ENCODE results near the gene HS3ST5. TPM values are rescaled to one million over a fixed set of nuclear protein-coding genes. Genes with fewer than 3 reads are reported as not detected.

HS3ST5 gene
- total RNA-seq, 4 donors from 2014 or later = not detected

DNA sequence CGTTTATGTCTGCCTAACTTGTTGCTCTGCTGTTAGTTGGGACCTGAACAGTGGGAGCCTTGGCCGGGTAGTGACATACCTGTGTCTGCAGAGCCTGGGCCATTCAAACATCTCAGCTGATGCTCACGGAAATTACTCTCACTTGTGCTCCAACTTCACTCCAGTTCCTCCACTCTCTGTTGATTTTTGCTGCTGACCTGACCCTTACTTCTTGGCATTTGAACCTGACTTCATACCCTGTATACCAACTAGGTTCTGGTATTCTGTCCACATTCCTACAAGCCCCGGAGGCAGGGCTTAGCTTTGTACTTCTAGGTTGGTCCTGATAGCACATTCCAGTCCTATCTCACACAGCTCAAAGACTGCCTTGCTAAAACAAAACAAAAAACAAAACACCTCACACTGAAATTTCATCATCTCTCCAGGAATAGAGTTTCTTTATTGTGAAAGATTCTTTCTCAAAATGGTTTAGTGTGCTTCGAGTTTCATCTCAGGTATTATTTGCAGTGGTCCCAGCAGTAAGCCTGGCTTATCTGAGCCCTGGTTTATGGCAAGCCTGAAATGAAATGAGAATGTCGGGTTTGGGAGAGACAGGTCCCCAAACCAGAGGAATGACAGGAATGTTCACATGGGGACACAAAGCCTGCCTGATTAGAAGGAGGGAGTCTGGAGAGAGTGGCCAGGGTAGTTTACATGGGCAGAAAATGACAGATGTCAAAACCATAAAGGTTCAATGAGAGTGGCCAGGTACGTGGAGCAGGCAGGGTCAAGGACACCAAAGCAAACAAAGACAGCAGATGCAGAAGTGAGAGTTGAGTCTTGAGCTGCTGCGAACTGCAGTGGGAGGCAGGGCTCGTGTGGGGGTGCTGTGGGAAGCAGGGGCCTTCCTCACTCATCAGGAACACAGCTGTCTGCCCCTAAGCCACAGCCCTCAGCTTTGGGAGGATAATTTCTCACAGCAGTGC is 197.7 kb downstream of the HS3ST5 start:
- TF ChIP-seq CTCF (IDR thresholded peaks at IDR 0.05) (no peak), POLR2A (IDR thresholded peaks at IDR 0.05) (no peak)
- no peaks in the 10 kb centered on the region for H3K27me3 ChIP-seq
- no peaks in the 10 kb centered on the region for H3K4me1 ChIP-seq
- H3K27ac ChIP-seq = no peak overlapping the region
- H3K9me3 ChIP-seq = no peaks in the 10 kb centered on the region
- no peak overlapping the region for H3K4me3 ChIP-seq (replicated peaks in 1 of 3)
- DNase-seq = no peak
- intact Hi-C loops (cut with DNase I) = no loop called here
- no peaks in the 10 kb centered on the region for H3K36me3 ChIP-seq
- WGBS, 2 donors = 34 to 38% methylated on average over 9 of the region's 9 CpGs

DNA sequence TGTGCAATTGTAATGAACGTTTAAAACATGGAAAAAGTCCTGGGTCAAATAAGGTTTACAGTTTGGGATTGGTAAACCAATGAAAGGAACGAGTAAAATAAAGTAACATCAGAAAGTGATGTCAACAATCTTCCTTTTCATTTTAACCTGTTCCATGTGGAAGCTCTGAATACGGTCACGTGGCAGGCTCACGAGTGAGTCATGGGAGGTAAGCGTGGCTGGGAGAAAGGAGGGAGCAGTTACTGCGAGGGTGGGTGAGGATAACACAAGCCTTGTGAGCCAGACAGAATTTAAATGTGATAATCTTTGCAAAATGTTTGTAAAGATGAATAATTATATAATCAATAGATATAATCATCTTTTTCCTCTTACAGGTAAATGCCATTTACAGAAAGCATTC is 200.6 kb downstream of the HS3ST5 start:
- no peak overlapping the region for H3K4me3 ChIP-seq (replicated peaks in 1 of 3)
- intact Hi-C loops (cut with DNase I) = no loop called here
- H3K27me3 ChIP-seq = no peaks in the 10 kb centered on the region
- H3K27ac ChIP-seq = no peak overlapping the region
- WGBS, 2 donors = 89 to 94% methylated on average over 7 of the region's 7 CpGs
- no peak for TF ChIP-seq POLR2A (IDR thresholded peaks at IDR 0.05)
- no peak for TF ChIP-seq CTCF (IDR thresholded peaks at IDR 0.05)
- no peaks in the 10 kb centered on the region for H3K9me3 ChIP-seq
- no peaks in the 10 kb centered on the region for H3K4me1 ChIP-seq
- DNase-seq = no peak
- H3K36me3 ChIP-seq = no peaks in the 10 kb centered on the region

GRCh38 chr6:114140416-114140815 is 202.4 kb downstream of the HS3ST5 start:
- H3K4me1 ChIP-seq = no peaks in the 10 kb centered on the region
- no peak for DNase-seq
- H3K36me3 ChIP-seq = no peaks in the 10 kb centered on the region
- TF ChIP-seq CTCF (IDR thresholded peaks at IDR 0.05) = no peak
- no peak for TF ChIP-seq POLR2A (IDR thresholded peaks at IDR 0.05)
- no peak overlapping the region for H3K27ac ChIP-seq
- WGBS, 2 donors = 28 to 32% methylated on average over 5 of the region's 5 CpGs
- no peaks in the 10 kb centered on the region for H3K27me3 ChIP-seq
- no peaks in the 10 kb centered on the region for H3K9me3 ChIP-seq
- intact Hi-C loops (cut with DNase I) = no loop called here
- H3K4me3 ChIP-seq (replicated peaks in 1 of 3) = no peak overlapping the region

DNA sequence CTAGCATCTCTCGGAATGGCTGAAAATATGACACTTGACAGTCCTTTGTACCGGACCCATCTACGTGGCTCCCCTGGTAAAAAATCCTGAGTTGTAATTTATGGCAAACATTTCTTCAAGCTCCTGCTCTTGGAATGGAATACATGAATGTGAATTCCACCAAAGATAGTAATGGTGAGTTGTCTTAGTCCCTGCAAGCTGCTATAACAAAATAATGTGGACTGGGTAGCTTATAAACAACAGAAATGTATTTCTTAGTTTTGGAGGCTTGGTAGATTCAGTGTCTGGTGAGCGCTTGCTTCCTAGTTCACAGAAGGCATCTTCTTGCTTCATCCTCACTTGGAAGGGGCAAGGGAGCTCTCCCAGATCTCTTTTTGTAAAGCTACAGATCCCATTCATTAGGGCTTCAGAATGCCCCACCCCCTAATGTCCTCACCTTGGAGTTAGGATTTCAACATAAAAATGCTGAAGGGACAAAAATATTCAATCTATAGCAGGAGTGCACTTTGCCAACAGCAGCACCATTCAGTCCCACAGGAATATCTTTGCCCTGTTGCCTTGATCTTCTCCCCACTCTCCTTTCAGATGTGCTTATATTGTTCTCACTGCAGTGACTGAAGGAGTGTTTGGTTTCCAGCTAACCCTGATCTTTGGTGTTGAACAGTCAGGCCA is 204.1 kb downstream of the HS3ST5 start:
- no peaks in the 10 kb centered on the region for H3K4me1 ChIP-seq
- TF ChIP-seq POLR2A (IDR thresholded peaks at IDR 0.05) (no peak), CTCF (IDR thresholded peaks at IDR 0.05) (no peak)

More for the DNA sequence above, 204.1 kb downstream of the HS3ST5 start:
- Histone ChIP-seq H3K27me3 (no peaks in the 10 kb centered on the region), H3K9me3 (no peaks in the 10 kb centered on the region), H3K27ac (no peak overlapping the region), H3K4me3 (replicated peaks in 1 of 3) (no peak overlapping the region), H3K36me3 (no peaks in the 10 kb centered on the region)
- no peak for DNase-seq
- WGBS, 2 donors = 97 to 98% methylated on average over 4 of the region's 4 CpGs
- intact Hi-C loops (cut with DNase I) = no loop called here

Data from thyroid gland (tissue), 4 donors.